Loucy (cell line): ENCODE measurements around the gene BANF2.

ENCODE experiments used
- CTCF ChIP-seq: fragments of 200-600 bp; sonication (generic); conservative IDR thresholded peaks from 2 replicates; pipeline ENCODE4 v1.5.1; 2014; ENCODE audit warnings: mild to moderate bottlenecking, antibody characterized with exemption, low read length
- EZH2phosphoT487 ChIP-seq: fragments of 200-600 bp; IDR thresholded peaks from 2 replicates; pipeline ENCODE4 v1.6.1; 2018; ENCODE audit warnings: antibody characterized with exemption, mild to moderate bottlenecking, moderate library complexity, borderline replicate concordance

- TF ChIP-seq CTCF (no peak), EZH2phosphoT487 (no peak)
Measured at GRCh38 chr20:17785007-17785406, 85.2 kb downstream of the BANF2 start.
